ENCODE measurements around the gene C1QC.

The C1QC gene

DNA sequence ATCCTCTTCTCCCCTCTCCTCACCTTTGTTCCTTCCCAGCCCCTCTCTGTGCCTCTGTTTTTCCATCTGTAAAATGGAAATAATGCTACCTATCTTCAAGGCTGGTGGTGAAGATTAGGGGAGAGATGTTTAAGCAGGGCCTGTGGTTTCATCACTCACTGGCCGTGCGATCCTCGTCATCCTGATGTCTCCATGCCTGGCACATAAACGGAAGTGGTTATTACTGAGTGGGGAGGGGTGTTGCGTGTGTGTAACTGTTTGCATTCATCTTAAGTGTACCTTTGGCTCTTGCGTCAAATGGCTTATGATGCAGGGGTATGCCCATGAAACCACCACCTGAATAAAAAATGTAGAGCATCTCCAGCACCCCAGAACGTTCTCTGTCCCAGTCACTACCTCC, 24.2 kb upstream of the C1QC start:
- no peak for DNase-seq (ENCODE audit: low read depth in 3 of 3)

DNA sequence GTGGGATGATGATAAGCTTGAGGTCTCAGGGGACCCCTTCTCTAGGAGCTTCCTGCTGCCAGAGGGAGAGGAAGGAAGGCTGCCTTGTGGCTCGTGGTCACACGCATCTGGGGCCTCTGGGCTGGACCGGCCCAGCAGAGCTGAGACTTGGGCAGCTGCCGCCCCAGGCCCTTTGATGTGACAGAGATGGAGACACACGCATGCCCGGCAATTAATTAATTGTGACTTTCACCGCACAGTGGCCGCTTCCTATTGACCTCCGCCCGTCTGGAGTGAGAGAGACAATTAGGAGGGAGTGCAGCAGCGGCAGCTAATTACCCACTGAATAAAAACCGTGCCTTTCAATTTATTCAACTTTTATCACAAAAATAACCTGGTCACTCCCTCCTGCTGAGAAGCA, 23.6 kb upstream of the C1QC start:
- DNase-seq (ENCODE audit: low read depth in 3 of 3), result no peak

DNA sequence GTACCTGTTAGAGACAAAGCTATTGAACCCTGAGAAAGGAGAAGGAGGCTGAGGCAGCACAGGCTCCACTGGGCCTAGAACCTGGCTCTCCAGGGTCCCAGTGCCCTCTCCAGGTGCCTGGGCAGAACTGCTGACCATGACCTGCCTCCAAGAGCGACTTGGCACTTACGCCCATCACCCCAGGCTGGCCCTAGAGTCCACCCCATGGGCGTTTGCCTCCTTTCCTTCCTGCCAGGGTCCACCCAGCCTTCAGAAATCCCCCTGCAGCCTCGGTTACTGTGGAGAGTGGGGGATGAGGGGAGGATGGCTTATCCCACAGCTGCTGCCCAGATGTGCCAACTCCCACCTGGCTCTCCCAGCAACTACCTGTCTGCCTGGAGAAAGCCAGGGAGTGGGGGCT, 21.7 kb upstream of the C1QC start:
- no peak for DNase-seq (ENCODE audit: low read depth in 3 of 3)

DNA sequence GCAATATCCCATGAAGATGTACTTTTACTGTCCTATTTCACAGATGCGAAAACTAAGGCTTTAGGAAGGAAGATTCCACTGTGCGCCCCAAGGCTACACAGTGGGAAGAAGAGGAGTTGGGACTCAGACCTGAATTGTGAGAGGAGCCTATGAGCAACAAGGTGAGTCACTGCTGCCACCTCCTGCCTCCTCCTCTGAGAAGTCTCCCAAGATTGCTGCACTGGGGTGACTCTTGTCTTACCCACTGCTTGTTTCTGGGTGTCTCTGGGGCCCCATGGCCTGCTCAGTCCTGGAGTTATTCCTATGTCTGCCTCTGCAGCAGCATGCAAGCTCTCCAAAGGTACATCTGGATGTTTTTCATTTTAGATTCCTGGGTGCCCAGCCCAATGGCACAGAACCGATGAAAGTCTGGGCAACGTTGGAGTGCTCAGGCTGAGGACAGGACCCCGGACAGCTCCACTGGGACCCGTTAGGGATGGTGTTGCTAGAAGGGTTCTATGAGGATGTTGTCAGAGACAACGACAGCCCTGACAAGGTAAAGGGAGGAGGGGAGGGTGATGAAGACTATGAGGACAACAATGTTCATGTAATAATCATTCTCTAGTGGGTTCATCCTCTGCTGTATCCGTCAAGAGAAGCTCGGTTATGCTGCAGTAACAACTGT, 18.0 kb upstream of the C1QC start:
- no peak for DNase-seq (ENCODE audit: low read depth in 3 of 3)

DNA sequence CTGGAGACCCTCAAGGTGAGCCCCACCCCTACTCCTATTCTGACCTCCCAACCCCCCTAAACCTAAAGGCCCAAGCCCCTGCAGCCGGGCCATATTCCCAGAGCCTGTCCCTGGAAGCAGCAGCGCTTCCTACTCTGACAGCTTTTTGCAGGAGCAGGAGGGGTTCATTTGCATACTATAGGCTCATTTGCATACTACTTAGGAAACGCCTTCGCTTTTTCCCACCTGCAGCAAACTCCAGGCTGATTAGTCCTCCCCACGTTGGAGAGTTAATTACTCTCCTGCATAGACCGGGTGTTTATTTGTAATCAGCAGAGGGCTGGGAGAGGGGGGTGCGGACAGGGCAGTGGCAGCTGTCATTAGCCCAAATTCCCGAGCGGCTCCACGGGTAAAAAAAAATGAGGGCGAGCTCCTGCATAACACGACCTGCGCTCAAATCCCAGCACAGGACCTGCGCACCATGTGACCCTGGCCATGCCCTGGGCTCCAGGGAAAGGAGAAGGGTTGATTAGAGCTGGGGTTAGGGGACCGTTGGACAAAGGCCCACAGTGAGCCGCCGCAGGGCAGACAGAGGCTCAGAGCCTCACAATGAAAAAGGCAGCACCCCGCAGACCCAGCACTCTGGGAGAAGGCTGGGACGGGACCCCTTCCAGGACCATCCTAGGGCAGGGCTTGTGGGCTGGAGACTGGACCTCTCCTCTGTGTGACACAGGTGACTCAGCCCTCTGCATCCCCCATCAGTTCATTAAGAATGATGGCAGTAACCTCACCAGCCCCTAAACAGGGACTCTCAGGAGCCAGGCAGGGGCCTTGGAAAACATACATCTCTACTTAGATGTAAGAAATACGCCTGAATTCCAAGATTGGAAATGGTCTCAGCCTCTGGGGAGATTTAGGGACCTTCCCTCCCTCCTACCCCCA, 16.9 kb upstream of the C1QC start:
- DNase-seq (ENCODE audit: low read depth in 3 of 3), result no peak

DNA sequence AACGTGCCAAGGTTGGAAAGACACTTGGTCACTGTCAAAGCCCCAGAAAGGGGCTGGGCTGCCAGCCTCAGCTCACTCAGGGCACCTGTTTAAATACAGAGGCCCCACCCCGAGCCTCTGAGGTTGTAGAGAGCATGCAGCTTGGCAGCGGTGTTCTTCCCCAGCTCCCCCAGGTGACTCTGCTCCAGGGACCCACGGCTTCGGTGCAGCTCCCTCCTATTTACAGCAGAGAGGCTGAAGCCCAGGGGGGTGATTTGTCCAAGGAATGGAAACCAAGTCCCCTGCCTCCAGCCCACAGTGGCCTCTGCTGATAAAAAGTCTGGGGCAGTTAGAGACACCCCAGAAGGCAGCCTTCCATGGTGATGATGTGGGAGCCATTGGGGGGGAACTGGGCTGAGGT, 16.1 kb upstream of the C1QC start:
- DNase-seq (ENCODE audit: low read depth in 3 of 3), result no peak

DNA sequence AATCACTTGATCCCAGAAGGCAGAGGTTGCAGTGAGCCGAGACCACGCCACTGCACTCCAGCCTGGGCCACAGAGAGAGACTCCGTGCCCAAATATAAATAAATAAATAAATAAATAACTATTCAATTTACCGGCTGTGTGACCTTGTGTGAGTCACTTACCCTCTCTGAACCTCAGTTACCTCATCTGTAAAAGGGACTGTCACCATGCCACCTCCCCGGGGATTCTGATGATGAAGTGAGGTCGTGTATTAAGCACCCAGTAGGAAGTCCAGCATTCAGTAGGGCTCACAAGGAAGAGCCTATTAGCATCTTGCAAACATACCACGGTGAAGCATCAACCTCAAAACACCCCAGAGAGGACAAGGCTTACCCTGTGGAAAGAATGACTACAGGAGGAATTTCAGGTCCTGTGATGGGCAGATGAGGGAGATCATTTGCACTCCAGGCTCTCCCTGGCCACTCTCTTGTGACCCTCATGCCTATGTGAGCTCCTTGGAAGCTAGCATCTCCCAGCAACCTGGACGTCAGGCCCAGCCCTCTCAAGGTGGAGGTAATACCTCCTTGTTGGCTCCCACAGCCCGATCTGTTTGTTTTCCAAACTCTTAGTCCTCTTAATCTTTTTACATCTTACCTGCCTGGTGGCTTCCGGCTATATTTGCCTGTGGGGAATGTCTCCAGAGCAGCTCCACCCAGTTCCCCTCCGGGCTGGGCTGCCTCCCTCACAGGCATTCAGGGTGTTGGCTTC, 14.6 kb upstream of the C1QC start:
- no peak for DNase-seq (ENCODE audit: low read depth in 3 of 3)

DNA sequence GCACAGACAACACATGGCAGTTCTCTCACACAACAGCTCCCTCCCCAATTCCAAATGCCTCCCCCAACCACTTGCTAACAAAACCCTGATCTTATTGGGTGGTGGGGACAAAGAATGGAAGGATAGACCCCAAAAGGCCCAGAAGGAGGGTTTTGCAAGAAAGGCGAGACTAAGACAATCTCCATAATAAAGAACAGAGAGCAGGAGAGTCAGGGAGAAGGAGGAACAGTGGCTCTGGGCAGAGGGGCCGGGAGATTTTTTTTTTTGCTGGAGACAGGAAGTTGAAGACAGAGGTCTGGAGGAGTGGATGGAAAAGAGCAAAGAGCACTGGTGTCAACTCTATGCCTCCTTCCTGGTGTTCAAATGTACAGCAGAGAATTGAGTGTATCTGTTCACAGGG, 13.5 kb upstream of the C1QC start:
- DNase-seq (ENCODE audit: low read depth in 3 of 3), result no peak

DNA sequence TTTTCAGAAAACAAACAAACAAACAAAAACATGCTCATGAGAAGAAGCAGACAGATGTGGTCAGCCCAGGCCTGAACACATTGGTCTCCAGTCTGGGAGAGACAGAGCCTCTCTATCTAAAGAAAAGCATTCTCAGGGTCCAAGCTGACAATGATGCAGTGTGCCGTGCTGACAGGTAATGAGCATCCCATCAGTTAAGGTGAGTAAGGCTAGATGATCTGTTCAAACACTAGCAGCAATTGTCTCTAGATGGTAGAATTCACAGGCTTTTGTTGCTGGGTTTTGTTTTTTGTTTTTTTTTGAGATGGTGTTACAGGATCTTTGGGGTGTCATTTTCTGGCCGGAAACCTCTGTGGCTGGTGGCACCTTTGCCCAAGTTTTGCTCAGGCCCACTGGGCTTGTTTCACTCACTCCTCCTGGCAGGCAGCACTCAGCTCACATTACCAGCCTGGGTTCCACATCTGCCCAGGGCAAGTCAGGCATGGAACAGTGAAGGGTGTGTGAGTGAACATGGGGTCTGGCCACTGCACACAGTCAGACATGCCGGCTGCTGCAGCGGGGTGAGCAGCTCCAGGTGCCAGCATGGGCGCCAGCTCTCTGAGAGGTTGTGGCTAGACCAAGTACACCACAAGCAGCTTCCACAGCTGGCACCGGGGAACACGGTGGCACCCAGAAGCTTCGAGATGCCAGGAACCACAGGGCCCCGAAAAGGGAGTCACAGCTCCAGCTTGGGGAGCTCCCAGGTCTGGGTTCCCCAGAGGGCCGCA, 9.6 kb upstream of the C1QC start:
- no peak for DNase-seq (ENCODE audit: low read depth in 3 of 3)

DNA sequence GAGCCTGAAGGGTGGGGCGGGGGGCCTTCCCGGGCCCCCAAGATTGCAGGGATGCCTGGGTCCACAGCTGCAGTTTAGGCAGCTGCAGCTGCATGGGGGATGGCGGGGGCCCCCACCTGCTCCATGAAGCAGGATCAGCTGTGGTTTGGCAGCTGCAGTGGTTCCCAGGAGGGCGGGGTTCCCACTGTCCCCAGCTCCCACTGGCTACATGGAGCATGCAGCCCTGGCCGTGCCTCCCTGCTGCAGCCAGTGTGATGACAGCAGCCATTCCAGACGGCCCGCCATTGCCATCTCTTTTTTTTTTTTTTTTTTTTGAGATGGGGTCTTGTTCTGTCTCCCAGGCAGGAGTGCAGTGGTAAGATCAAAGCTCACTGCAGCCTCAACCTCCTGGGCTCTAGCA, 8.0 kb upstream of the C1QC start:
- no peak for DNase-seq (ENCODE audit: low read depth in 3 of 3)

DNA sequence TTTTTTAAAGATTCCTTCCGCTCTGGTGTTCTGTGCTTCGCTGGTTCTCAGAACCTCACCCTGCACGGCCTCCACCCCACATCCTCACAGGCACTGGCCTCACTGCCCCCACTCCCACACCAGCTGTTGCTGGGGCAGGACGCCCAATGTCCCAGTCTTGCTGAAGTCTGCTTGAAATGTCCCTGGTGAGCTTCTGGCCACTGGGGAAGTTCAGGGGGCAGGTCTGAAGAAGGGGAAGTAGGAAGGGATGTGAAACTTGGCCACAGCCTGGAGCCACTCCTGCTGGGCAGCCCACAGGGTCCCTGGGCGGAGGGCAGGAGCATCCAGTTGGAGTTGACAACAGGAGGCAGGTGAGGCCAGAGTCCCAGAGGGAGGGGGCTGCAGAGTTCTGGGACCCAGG, 7.1 kb upstream of the C1QC start, which contains the start of gene C1QA:
Gene C1QA, plus strand, starts transcription at position 276 of the 400 bp plus-strand sequence. CDS start 989 bp downstream, outside the sequence.
- no peak for DNase-seq (ENCODE audit: low read depth in 3 of 3)

DNA sequence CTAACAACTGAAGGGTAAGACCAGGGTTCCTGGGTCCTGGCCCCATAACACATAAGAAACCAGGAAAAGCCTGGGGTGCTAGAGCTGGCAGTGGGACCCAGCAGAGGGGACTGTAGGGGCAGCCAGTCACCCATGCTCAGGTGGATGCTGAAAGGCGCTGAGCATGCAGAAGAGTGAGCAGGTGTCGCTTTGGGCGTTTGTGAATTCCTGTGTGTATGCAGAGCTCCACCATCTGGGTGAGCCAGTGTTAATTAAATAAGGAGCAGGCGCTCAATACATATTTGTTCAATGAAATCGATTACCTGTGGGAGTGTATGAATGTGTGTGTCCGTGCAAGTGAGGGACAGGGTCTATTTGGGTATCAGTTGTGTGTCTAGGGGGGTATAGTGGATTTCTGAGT, 6.5 kb upstream of the C1QC start:
- no peak for DNase-seq (ENCODE audit: low read depth in 3 of 3)

DNA sequence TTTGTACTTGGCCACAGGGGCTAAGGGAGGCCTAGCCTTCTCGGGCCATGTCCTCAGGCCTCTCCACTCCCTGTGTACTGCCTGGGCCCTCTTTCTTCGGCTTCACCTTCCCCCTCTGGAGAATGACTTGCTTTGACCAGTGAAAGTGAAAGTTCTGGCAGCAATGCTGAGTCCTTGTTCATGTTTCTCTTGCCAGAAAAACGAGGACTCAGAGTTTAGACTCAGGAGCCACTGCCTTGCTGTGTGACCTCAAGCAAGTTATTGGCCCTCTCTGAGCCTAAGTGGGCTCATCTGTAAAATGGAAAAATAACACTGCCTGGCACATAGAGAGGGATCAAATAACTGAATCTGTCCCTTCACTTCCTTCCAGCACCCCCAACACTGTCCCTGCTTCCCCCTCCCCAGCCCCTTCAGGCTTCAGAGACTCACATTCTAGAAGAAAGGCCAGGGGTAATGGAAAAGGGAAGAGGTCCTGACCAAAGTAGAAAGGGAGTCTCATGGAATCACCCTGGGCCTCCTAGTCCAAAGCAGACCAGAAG, 5.5 kb upstream of the C1QC start:
- no peak for DNase-seq (ENCODE audit: low read depth in 3 of 3)

DNA sequence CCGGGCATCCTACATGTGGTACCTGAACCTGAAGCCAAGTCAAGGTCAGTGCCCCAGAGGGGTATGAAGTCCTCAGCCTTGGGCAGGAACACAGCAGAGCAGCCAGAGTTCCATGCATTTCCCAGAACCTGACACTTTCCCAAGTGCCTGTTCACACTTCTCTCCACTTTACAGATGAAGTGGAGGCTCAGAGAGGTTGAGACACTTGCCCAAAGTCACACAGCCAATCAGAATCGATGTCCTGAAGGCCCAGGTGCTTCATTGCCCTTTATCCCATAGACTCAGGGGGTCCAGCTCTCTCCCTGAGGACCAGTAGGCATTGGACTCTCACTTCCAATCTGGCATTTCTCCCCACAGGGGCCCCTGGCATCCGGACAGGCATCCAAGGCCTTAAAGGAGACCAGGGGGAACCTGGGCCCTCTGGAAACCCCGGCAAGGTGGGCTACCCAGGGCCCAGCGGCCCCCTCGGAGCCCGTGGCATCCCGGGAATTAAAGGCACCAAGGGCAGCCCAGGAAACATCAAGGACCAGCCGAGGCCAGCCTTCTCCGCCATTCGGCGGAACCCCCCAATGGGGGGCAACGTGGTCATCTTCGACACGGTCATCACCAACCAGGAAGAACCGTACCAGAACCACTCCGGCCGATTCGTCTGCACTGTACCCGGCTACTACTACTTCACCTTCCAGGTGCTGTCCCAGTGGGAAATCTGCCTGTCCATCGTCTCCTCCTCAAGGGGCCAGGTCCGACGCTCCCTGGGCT, 4.8 kb upstream of the C1QC start:
- no peak for DNase-seq (ENCODE audit: low read depth in 3 of 3)

DNA sequence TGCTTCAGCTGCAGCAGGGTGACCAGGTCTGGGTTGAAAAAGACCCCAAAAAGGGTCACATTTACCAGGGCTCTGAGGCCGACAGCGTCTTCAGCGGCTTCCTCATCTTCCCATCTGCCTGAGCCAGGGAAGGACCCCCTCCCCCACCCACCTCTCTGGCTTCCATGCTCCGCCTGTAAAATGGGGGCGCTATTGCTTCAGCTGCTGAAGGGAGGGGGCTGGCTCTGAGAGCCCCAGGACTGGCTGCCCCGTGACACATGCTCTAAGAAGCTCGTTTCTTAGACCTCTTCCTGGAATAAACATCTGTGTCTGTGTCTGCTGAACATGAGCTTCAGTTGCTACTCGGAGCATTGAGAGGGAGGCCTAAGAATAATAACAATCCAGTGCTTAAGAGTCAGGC, 4.1 kb upstream of the C1QC start:
- DNase-seq (ENCODE audit: low read depth in 3 of 3), result no peak

DNA sequence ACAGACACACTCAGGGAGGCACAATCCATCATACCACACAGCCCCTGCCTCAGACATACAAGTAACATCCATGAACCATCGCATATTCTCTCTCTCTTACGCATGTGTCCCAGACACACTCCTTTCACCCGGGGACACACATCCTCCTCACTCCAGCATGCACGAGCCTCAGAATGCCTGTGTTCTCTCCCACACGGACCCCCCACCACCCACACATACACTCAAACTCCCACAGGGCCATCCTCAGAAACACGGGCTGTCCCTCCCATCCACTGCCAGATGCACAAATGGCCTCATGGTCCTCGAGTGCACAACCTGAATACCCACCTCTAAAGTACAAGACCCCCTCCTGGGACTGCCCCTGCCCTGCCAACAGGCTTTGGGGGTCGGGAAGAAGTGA, 2.2 kb upstream of the C1QC start:
- no peak for DNase-seq (ENCODE audit: low read depth in 3 of 3)

DNA sequence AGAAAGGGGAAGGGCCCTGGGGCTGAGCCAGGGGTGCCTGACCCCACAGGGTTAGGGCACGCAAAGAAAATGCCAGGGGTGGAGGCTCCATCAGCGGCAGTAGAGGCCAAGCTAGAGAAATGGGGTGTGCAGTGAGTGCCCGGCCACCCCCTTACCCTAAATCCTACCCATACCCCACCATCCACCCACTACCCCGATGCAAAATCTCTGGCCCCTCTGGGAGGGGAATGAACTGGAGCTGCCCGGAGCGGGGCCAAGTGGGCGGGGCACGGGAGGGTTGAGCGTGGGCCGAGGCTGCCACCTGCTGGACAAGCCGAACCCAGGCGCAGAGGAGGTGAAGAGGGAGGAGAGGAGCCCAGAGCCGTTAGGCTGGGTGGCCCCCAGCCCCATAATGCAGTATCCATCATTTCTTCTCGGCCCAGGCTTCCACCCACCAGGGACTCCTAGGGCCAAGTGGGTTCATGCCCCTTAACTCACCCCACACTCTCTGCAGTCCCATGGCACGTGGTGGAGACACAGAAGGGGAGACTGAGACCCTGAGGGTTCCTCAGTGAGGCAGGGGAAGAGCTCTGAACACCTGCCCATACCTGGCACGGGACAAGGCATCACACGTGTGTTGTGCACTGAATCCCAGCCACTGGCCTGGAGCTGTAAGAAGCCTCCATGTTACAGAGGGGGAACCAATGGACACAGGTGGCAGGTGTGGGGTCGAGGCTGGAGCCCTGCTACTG, 1.4 kb upstream of the C1QC start:
- DNase-seq (ENCODE audit: low read depth in 3 of 3), result peak; percentile 40 to 51 (median 50)

DNA sequence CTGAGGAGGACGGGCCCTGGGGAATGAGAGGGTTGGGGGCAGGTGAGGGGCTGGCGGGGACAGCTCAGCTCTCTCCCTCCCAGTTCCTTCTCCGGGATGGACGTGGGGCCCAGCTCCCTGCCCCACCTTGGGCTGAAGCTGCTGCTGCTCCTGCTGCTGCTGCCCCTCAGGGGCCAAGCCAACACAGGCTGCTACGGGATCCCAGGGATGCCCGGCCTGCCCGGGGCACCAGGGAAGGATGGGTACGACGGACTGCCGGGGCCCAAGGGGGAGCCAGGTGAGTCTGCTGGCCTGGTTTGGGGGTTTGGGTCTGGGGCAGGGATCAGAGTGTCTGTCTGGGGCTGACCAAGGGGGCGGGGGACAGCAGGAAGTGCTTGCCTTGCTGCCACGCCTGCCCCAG, 495 bp downstream of the C1QC start:
- DNase-seq (ENCODE audit: low read depth in 3 of 3), result no peak

DNA sequence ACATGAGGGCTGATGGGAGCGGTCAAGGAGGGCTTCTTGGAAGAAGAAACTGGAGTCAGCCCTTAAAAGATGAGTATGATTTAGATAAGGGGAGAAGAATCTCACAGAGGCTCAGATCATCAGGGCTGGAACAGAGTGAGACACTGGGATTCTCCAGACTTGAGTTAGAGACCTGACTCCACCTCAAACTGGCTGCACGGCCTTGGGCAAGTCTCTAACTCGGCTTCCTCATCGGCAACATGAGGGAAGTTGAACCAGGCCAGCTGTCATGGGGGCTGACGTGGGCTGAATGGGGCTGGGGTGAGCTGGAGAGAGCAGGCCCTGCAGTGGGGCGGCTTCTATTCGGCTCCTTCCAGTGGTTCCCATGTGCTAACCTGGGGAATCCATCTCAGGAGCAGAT, 2.5 kb downstream of the C1QC start:
- no peak for DNase-seq (ENCODE audit: low read depth in 3 of 3)

DNA sequence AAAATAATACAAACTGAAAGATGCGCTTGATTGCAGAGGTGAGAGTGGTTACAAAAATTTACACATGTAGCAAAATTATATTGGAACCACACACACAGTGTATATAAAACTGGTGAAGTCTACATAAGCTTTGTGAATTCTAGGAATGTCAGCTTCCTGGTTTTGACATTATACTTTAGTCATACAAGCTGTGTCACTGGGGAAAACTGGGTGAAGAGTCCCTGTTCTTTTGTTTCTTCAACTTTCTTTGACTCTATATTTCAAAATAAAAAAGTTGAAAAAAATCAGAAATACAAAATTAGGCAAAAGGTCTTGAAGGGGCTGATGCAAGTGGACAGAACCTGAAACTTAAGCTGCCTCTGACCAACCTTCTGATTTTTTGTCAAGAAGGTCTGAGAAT, 3.0 kb downstream of the C1QC start:
- DNase-seq (ENCODE audit: low read depth in 3 of 3), result no peak
